GM20000 (cell line): ENCODE data around the gene PAH.

Source experiments
- DNase-seq: peaks from one replicate; pipeline ENCODE4 v3.0.0; 2012; ENCODE audit warnings: low spot score
- TF ChIP-seq, protein P1 (sequence below): IDR thresholded peaks from 2 replicates; pipeline ENCODE4 v1.5.1; 2012; ENCODE audit warnings: mild to moderate bottlenecking, control low read depth; ENCODE audit errors: extremely low read depth, missing control alignments

The PAH gene

DNA sequence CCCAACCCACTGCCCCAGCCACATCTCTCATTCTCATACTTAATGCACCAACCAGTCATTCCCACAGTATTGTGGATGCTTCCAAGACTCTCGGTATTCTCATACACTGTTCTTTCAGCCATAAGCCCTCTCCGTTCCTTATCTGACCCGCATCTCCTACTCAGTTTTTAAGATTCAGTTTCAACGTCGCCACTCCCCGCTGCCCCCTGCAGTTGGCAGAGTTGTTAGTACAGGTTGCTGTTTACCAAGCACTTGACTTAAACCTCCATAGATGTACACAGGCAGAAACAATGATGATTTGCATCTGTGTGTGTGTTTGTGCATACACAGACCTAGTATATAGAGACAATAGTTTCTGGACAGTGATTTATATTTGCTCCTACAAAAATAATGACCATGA is 40.2 kb downstream of the PAH start:
- TF ChIP-seq, protein P1, sequence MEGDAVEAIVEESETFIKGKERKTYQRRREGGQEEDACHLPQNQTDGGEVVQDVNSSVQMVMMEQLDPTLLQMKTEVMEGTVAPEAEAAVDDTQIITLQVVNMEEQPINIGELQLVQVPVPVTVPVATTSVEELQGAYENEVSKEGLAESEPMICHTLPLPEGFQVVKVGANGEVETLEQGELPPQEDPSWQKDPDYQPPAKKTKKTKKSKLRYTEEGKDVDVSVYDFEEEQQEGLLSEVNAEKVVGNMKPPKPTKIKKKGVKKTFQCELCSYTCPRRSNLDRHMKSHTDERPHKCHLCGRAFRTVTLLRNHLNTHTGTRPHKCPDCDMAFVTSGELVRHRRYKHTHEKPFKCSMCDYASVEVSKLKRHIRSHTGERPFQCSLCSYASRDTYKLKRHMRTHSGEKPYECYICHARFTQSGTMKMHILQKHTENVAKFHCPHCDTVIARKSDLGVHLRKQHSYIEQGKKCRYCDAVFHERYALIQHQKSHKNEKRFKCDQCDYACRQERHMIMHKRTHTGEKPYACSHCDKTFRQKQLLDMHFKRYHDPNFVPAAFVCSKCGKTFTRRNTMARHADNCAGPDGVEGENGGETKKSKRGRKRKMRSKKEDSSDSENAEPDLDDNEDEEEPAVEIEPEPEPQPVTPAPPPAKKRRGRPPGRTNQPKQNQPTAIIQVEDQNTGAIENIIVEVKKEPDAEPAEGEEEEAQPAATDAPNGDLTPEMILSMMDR = no peak
- DNase-seq = no peak

DNA sequence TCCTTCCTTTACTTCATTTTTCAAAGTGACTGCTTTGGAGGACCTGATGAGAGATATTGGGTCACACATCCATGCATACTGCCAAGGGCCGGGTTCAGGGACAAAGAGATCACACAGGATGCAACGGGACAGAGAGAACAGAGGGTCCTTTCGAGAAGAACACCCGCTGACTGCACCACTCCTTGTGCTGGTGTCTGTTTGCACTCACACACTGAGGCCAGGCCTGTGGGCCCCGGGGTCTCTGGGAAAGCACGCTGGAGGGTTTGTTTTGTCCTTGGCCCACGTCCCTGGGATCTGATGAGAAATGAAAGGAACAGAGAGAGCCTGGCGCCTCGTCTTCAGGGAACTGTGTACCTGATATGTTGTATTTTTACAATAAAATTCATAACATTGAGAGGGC is 42.2 kb downstream of the PAH start:
- TF ChIP-seq, protein P1 = no peak
- DNase-seq = no peak

DNA sequence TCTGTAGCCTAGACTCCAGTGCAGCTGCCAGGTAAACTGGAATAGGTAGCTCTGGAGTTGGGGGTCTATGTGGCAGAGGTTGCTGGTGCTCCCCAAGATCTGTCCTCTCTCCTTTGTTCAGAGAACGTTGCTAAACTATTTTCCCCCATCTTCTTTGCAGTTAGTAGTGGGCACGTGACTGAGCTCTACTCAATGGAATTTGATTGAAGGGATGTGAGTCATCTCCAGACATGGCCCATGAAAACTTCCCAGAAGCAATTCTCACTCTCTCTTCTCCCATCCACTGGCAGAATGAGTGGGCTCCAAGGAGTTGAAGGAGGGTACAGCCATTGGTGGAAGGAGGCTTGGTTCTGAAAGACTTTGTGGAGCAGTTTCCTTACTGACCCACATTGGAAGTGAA is 44.0 kb downstream of the PAH start:
- TF ChIP-seq, protein P1 = no peak
- DNase-seq = no peak

DNA sequence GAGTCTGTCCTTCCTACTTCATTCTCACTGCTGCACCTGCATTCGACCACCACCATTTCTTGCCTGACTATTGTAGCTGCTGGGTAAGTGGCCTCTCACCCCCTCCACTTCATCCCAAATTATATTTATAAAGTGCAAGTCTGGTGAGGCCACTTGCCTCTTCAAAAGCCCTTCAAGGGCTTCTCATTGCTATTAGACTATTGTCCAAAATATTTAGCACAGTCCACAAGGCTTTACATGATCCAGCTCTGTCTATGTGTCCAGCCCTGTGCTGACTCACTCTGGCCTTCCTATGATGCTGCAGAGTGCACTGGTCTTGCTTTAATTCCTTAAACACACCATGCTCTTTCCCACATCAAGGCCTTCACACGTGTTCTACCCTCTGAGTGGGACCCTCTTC is 46.0 kb downstream of the PAH start:
- TF ChIP-seq, protein P1 = no peak

DNA sequence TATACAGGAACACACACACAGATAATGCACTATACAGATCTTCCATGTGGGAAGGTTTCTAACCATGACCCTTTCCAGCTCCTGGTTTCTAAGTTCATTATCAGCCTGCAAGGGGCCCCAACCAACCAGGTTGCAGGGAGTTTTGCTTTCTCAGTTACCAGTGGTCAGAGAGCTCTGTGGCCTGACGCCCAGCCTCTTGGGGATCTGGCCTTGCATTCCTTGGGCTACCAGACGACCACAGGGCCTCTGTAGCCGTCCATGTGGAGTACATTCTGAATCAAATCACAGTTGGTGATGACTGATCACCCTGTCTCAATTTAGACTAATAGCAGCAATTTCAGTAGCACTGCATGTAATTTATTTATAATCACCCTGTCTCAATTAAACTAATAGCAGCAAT is 47.5 kb downstream of the PAH start:
- DNase-seq = no peak
- TF ChIP-seq, protein P1 = no peak

More for the DNA sequence above, 46.0 kb downstream of the PAH start:
- no peak for DNase-seq

DNA sequence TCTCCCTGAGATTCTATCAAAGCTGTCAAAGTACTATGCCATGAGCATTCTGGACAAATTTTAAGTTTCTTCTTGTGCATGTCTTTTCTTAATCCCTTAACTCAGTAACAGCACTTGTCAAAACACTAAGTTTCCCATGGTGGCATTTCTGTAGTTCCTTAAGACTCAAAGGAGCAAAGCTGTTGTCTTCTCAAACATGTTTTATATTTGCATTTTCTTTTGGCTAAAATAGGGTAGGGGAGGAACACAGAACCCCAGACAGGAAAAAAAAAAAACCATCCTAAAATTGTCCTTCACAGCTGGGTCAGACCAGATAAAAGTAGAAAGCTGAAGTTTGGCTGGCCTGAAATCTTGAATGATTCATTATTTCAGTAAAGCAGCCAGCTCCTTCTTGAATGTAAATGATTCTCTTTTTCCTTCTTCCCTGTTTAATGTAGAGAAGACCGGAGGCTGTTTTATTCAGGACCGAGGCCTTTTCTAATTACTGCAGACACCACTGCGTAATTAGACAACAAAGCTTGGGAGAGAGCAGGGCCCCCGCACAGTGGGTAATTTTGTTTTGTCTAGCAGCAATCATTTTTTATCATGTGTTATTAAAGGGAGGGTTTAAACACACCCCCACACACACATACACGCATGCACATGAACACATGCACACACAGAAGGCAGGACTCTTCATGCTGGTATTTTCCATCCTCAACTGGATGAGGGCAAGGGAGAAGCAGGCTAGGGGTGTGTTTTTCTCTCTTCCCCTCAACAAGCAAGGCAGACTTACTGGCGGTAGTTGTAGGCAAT is 51.0 kb downstream of the PAH start:
- DNase-seq = no peak
- TF ChIP-seq, protein P1 = no peak

DNA sequence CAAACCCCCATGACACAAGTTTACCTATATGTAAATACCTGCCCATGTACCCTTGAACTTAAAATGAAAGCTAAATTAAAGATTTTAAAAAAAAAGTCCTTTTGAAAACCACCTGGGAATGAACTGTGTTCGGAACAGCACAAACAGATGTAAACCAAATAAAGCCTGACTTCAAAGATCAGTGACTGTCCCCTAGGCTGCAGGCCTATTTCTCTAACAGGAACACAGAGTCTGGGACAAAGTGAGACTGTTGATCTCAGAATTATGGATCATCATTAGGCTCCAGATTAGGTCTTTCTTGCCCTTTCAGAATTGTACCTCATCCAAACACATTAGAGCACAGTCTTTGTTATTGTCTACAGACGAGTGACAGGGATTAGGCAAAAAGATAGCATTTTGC is 54.6 kb downstream of the PAH start:
- DNase-seq = no peak
- TF ChIP-seq, protein P1 = no peak
